GM19023 (cell line): ENCODE measurements around the gene UFSP1.
"Not testable (repeated sequence)": the region's sequence is repeated elsewhere in the genome, so short reads cannot be mapped to it uniquely, and the experiment has no call there.

Experiments
- ATAC-seq: cut with Tn5 transposase; IDR thresholded peaks from one replicate; pipeline ENCODE4 v1.9.1; 2021; ENCODE audit warnings: mild to moderate bottlenecking, moderate library complexity; ENCODE audit not compliant: unreplicated experiment

The UFSP1 gene

DNA sequence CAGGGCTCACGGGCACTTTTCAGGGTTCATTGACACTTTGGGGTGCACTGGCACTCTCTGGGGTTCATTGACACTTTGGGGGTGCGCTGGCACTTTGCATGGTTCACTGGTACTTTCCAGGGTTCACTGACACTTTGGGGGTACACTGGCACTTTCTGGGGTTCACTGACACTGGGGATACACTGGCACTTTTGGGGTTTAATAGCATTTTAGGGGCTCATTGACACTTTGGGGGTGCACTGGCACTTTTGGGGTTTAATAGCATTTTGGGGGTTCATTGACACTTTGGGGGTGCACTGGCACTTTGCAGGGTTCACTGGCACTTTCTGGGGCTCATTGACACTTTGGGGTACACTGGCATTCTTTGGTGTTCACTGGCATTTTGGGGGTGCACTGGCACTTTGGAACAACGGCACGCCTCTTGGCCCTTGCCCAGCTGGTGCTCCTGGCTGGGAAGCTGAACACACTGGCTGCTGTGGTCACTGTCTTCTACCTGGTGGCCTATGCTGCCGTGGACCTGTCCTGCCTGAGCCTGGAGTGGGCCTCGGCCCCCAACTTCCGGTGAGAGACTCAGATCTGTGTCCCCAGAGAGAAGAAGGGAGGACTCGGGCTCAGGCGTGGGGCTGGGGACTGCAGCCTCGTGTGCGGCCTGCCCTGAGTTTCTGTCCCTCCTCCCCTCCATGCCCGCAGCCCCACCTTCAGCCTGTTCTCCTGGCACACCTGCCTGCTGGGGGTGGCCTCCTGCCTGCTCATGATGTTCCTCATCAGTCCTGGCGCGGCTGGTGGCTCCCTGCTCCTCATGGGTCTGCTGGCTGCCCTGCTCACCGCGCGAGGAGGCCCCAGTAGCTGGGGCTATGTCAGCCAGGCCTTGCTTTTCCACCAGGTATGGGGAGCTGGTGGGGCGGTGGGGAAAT lies 28.6 kb downstream of the UFSP1 start:
- ATAC-seq, result no peak

DNA sequence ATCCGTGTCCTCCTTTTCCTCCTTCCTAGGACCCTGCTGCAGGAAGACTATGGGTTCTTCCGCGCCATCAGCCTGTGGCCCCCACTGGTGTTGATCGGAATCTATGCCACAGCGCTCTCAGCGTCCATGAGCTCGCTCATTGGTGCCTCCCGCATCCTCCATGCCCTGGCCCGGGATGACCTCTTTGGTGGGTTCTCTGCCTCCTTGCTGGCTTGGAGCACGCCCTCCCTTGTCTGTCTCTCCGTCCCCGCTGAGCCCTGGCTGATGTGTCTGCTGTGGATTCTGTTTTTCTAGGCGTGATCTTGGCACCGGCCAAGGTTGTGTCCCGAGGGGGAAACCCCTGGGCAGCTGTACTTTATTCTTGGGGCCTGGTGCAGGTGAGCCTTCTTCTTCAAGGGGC lies 29.7 kb downstream of the UFSP1 start:
- ATAC-seq, result no peak

DNA sequence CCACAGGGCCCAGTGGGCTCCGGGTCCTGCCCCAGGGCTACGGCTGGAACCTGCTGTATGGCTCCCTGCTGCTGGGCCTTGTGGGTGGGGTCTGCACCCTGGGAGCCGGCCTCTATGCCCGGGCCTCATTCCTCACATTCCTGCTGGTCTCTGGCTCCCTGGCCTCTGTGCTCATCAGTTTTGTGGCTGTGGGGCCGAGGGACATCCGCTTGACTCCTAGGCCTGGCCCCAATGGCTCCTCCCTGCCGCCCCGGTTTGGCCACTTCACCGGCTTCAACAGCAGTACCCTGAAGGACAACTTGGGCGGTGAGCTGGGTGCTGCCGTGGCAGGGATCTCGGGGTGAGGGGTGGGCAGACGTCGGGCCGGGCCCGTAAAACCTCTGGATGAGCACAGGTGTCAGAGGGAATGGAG lies 32.6 kb downstream of the UFSP1 start:
- no peak for ATAC-seq

DNA sequence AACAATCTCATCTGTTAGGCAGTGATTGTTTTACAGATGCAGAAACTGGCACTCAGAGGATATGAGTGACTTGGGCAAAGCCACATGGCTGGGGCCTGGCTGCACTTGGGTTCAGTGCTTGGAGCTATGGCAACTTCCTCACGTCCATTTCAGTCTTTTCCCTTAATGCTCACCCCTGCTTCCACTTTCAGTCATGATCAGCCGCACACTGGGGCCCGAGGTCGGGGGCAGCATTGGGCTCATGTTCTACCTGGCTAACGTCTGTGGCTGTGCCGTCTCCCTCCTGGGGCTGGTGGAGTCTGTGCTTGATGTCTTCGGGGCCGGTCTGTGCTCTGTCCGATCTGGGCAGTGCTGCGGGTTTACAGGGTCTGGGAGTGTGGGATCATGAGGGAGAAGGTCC lies 34.0 kb downstream of the UFSP1 start:
- no peak for ATAC-seq

DNA sequence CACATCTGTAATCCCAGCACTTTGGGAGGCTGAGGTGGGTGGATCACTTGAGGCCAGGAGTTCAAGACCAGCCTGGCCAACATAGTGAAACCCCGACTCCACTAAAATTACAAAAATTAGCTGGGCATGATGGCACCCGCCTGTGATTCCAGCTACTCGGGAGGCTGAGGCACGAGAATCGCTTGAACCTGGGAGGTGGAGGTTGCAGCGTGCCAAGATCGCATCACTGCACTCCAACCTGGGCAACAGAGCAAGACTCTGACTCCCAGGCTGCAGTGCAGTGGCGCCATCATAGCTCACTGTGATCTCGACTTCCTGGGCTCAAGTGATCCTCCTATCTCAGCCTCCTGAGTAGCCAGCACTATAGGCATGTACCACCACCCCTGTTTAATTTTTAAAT lies 34.6 kb downstream of the UFSP1 start:
- ATAC-seq, result not testable (repeated sequence)

DNA sequence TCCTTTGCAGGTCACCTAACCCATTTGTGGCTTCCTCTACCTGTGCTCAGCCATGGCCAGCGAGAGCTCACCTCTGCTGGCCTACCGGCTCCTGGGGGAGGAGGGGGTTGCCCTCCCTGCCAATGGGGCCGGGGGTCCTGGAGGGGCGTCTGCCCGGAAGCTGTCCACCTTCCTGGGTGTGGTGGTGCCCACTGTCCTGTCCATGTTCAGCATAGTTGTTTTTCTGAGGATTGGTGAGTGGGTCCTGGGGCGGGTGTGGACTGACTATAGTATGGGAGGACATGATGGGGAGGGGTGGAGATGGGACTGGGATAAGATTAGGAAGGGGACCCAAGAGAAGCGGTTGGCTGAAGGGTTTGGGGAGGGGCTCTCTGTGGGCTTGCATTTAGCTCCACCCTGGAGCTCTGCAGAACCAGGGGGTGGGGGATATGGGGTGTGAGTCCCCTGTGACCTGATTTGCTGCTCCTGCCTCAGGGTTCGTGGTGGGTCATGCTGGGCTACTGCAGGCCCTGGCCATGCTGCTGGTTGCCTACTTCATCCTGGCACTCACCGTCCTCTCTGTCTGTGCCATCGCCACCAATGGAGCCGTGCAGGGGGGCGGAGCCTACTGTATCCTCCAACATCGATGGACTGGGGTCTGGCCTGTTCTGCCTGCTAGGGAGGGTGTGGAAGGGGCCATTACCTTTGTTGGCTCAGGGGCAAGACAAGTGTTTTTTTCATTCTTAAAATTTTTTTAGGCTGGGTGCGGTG lies 35.2 kb downstream of the UFSP1 start:
- no peak for ATAC-seq

DNA sequence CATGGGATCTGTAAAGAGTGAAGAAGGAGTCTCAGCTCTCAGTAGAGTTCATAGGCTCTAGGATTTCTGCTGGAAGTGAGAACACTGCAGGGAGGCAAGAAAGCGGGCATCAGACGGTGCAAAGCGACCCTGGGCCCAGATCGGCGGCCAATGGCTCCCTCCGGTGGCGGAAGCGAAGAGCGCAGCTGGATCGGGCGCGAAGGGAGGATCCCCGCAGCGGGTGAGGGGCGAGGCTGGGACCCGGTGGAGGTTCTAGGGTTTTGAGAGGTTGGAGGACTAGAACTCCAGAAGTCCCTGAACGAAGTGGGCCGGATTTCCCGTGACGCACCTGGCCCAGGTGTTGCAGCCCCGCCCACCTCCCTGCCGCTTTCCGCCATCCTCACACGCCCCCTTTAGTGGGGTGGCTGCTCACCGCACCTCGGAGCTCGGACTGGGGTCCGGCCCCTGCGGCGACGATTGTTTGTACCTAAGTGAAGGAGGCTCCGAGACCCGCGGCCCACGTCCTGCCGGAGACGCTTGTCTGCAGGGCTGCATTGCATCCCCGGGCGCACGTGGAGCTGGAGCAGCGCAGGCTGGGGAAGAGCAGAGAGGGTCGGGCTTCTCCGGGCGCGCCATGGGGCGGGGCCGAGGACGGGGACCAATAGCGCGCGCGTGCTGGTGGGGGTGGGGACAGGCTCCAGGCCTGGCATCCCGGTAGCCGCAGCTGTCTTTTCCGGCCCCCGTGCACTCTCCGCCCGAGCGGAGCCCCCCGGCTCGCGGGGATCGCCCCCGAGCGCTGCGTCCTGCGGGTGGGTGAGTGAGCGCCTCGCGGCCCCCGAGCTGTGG lies 37.3 kb downstream of the UFSP1 start, which contains the start of gene SLC12A9:
TSS of gene SLC12A9 (plus strand) at position 666 of the 825 bp plus-strand sequence. CDS start 1,485 bp downstream, outside the sequence.
- peak; percentile 92 for ATAC-seq

DNA sequence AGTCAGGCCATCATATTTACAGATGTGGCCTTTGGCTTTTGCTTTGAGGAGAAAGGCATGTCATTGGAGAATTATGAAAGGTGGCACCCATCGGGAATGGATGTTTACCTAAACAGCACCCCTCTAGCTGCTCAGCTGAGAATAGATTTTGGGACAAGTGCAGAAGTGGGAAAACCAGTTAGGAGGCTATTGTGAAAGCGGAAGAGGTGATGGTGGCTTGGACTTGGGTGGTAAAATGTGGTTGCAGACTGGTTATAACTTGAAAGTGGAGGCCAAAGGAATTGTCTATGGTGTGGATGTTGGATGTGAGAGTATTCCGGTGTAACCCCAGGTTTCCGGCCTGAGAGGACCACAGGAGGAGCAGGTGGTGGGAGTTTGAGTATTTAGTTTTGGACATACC lies 42.2 kb downstream of the UFSP1 start:
- no peak for ATAC-seq

DNA sequence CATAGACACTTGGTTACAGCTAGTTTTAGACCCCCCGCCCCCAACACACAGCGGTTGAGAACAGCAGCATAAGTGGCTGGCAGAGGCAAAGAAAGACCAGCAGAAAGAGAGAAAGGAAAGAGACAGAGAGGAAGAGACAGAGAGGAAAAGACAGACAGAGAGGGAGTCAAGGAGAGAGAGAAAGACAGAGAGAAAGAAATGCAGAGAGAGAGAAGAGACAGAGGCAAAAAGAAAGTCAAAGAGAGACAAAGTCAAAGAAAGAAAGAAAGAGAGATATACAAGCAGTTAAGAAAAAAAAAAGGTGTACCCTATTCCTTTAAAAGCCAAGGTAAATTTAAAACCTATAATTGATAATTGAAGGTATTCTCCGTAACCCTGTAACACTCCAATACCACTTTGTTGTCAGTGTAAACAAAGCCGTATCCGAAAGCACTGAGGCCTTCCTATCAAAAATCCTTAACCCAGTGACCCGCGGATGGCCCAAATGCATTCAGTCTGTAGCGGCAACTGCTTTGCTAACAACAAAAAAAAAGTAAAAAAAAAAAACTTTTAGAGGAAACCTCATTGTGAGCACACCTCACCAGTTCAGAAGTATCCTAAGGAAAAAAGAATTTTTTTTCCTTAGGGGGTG lies 48.9 kb downstream of the UFSP1 start:
- ATAC-seq, result no peak

DNA sequence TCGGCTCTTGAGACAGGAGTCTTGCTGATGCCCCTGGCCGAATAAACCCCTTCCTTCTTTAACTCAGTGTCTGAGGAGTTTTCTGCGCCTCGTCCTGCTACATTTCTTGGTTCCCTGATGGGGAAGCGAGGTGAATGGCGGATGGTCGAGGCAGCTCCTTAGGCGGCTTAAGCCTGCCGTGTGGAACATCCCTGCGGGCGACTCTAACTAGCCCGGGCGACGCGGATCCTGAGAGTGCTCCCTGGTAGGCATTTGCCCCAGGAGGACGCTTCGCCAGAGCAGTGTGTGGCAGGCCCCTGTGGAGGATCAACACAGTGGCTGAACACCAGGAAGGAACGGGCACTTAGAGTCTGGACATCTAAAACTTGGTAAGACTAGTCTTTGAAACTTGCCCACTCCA lies 50.2 kb downstream of the UFSP1 start:
- no peak for ATAC-seq
